Forelimb muscle (tissue), 1 donor: ENCODE results near the gene PAX3. TPM values are rescaled to one million over a fixed set of nuclear protein-coding genes. Genes with fewer than 3 reads are reported as not detected.

Experiments
- DNase-seq: peaks from one replicate; pipeline ENCODE4 v3.0.0-alpha.2; 2013; ENCODE audit warnings: low read depth
- polyA plus RNA-seq: library from polyadenylated mRNA; unstranded; fragments of 120-200 nt; gene quantifications from one replicate; pipeline ENCODE4 v1.2.1, GENCODE V29; 2013; ENCODE audit not compliant: insufficient read length

Gene PAX3
- polyA plus RNA-seq: 1.5 TPM

- DNase-seq: no peak
Measured at GRCh38 chr2:222298311-222299150, at the start of gene PAX3. PAX3 (minus strand) TSS chr2:222298998; CDS start chr2:222298615, 383 bp downstream.

- no peak for DNase-seq
Measured at GRCh38 chr2:222341331-222341730, 42.5 kb upstream of the PAX3 start.

- no peak for DNase-seq
Measured at GRCh38 chr2:222338374-222338773, 39.6 kb upstream of the PAX3 start.

GRCh38 chr2:222336931-222337330, 38.1 kb upstream of the PAX3 start:
- DNase-seq: no peak

- DNase-seq: no peak
Measured at GRCh38 chr2:222336442-222336841, 37.6 kb upstream of the PAX3 start.

- DNase-seq: no peak
Measured at GRCh38 chr2:222334914-222335313, 36.1 kb upstream of the PAX3 start.

GRCh38 chr2:222333397-222333796, 34.6 kb upstream of the PAX3 start:
- DNase-seq: no peak

- no peak for DNase-seq
Measured at GRCh38 chr2:222332116-222332515, 33.3 kb upstream of the PAX3 start.

GRCh38 chr2:222330910-222331309, 32.1 kb upstream of the PAX3 start:
- DNase-seq: no peak

- no peak for DNase-seq
Measured at GRCh38 chr2:222322236-222322635, 23.4 kb upstream of the PAX3 start.

GRCh38 chr2:222320436-222321395, 21.9 kb upstream of the PAX3 start:
- no peak for DNase-seq

GRCh38 chr2:222319586-222320435, 21.0 kb upstream of the PAX3 start:
- no peak for DNase-seq

- no peak for DNase-seq
Measured at GRCh38 chr2:222318712-222319585, 20.2 kb upstream of the PAX3 start.

GRCh38 chr2:222318026-222318711, 19.4 kb upstream of the PAX3 start:
- peak; percentile 29 for DNase-seq

GRCh38 chr2:222315443-222316121, 16.8 kb upstream of the PAX3 start:
- DNase-seq: no peak

GRCh38 chr2:222313816-222314215, 15.0 kb upstream of the PAX3 start:
- no peak for DNase-seq

- DNase-seq: no peak
Measured at GRCh38 chr2:222311978-222312738, 13.4 kb upstream of the PAX3 start.

- DNase-seq: no peak
Measured at GRCh38 chr2:222311319-222311977, 12.7 kb upstream of the PAX3 start.
